Ovary (tissue), 9 donors: ENCODE data around the gene FRY. TPM values are rescaled to one million over a fixed set of nuclear protein-coding genes. Genes with fewer than 3 reads are reported as not detected.

Experiments
- DNase-seq, 5 donors: peaks; one replicate each; pipeline ENCODE4 v3.0.0-alpha.2; 2019 to 2020
- H3K27ac ChIP-seq, 2 donors: fragments of 200-600 bp; one replicate each; pipeline versions ENCODE4 v1.5.1 to v1.8.0; 2019 to 2022
- H3K27me3 ChIP-seq: fragments of 200-600 bp; one replicate; pipeline ENCODE4 v1.8.0; 2022
- H3K36me3 ChIP-seq: fragments of 200-600 bp; sonication (generic); one replicate; pipeline ENCODE4 v1.5.1; 2019
- H3K4me1 ChIP-seq: one replicate; pipeline ENCODE4 v1.8.1; 2013; ENCODE audit warnings: mild to moderate bottlenecking, moderate library complexity; ENCODE audit not compliant: insufficient read depth
- H3K4me3 ChIP-seq: fragments of 200-600 bp; sonication (generic); one replicate; pipeline ENCODE4 v1.5.1; 2017
- H3K9me3 ChIP-seq, 2 donors: fragments of 200-600 bp in 1 of 2; sonication (generic) in 1 of 2; one replicate each; pipeline versions ENCODE4 v1.5.1 to v1.8.1; 2013 to 2019; ENCODE audit warnings: mild to moderate bottlenecking in 1 of 2, moderate library complexity in 1 of 2
- EP300 ChIP-seq: sonication (generic); formaldehyde crosslinking; IDR thresholded peaks from one replicate; pipeline ENCODE4 v1.6.1; 2017; ENCODE audit warnings: antibody characterized with exemption
- POLR2A ChIP-seq: fragments of 450-650 bp; IDR thresholded peaks from one replicate; pipeline ENCODE4 v1.6.1; 2017; ENCODE audit warnings: antibody characterized with exemption, mild to moderate bottlenecking, moderate library complexity
- WGBS, 3 donors: extraction: QIAGEN DNeasy Blood & Tissue Kit in 1 of 3; methylation state at CpG; one replicate each; pipeline versions ENCODE4 v1.1.5 to v1.1.7; 2013 to 2017; 5-methylcytosine and 5-hydroxymethylcytosine counted together
- intact Hi-C, 4 donors: fragments of 100-400 bp; cut with DNase I; formaldehyde crosslinking; loops; one replicate each; pipeline versions ENCODE4 v1.11.0 to v1.15.1; 2022 to 2023
- polyA plus RNA-seq, 2 donors: library from polyadenylated mRNA; stranded (reverse); fragments of 200-250 nt in 1 of 2; fragments of 350-450 nt in 1 of 2; fragmentation: Illumina TruSeq in 1 of 2; extraction: RNeasy Lipid Tissue Mini Kit (QIAGEN cat#74804) in 1 of 2; gene quantifications; one replicate each; pipeline ENCODE4 v1.2.3, GENCODE V29; 2013 to 2014
- total RNA-seq, 7 donors: library from RNA; depleted of rRNA in 2 of 7; stranded (reverse); fragments of >200 nt in 2 of 7; fragmentation: NEBNext Ultra II Directional in 3 of 7; extraction: Animal tissue kit (Norgen Biotek cat#: 25700) in 3 of 7; gene quantifications; one replicate each; pipeline versions ENCODE4 v1.1.0 to v1.2.4, GENCODE V29; 2016 to 2023
- TF ChIP-seq, protein P1 (sequence below), 3 donors: fragments of 450-650 bp in 2 of 3; fragments of 200-600 bp in 1 of 3; IDR thresholded peaks; one replicate each; pipeline versions ENCODE4 v1.5.1 to v1.8.0; 2016 to 2022; ENCODE audit warnings: antibody characterized with exemption in 3 of 3, mild to moderate bottlenecking in 1 of 3
- donor health status: DM: no; HTN: no; CAD: no; lungs with moderate emphysema.
- donor health status: DM: no; HTN: no; CAD: no.
- donor health status: Bipolar disorder and iron deficiency.
- donor health status: DM: yes; HTN: yes; CAD: no.
- donor health status: DM: no; HTN: no; CAD: no.
- donor health status: DM: yes; HTN: yes; CAD: no.

The FRY gene
- total and polyA plus RNA-seq, 9 donors, result 11.6 to 36.7 (median 19.4) TPM

- H3K27me3 ChIP-seq, result no peaks in the 10 kb centered on the region
- H3K9me3 ChIP-seq, result no peaks in the 10 kb centered on the region
- TF ChIP-seq, protein P1, sequence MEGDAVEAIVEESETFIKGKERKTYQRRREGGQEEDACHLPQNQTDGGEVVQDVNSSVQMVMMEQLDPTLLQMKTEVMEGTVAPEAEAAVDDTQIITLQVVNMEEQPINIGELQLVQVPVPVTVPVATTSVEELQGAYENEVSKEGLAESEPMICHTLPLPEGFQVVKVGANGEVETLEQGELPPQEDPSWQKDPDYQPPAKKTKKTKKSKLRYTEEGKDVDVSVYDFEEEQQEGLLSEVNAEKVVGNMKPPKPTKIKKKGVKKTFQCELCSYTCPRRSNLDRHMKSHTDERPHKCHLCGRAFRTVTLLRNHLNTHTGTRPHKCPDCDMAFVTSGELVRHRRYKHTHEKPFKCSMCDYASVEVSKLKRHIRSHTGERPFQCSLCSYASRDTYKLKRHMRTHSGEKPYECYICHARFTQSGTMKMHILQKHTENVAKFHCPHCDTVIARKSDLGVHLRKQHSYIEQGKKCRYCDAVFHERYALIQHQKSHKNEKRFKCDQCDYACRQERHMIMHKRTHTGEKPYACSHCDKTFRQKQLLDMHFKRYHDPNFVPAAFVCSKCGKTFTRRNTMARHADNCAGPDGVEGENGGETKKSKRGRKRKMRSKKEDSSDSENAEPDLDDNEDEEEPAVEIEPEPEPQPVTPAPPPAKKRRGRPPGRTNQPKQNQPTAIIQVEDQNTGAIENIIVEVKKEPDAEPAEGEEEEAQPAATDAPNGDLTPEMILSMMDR (IDR thresholded peaks at IDR 0.05), result no peak
- no peak overlapping the region for H3K27ac ChIP-seq
- 53 to 80% (median 78%) methylated on average over 2 of the region's 2 CpGs for WGBS, 3 donors
- no peak for DNase-seq
- intact Hi-C loops, result no loop called here
- no peaks in the 10 kb centered on the region for H3K36me3 ChIP-seq
- no peak overlapping the region for H3K4me3 ChIP-seq
- H3K4me1 ChIP-seq, result no peaks in the 10 kb centered on the region
Measured at GRCh38 chr13:32115066-32115465, 83.5 kb downstream of the FRY start.

DNA sequence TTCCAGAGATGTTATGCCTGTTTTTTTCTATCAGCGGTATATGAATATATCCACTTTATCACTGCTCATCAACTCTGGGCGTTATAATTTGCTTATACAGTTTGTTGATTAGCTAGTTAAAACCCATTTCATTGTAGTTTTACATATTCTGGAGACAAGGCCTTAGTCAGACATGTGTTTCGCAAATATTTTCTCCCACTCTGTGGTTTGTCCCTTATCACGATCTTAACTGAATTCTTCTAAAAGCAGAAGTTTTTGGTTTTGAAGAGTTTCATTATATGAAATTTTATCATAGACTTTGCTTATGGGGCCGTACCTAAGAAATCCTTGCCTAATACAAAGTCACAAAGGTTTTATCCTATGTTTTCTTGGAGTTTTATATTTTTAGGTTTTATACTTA, 84.6 kb downstream of the FRY start:
- Histone ChIP-seq H3K4me1 (no peaks in the 10 kb centered on the region), H3K27ac (no peak overlapping the region)

GRCh38 chr13:32117001-32117400, 85.4 kb downstream of the FRY start:
- no peaks in the 10 kb centered on the region for H3K9me3 ChIP-seq
- H3K4me1 ChIP-seq, result no peaks in the 10 kb centered on the region
- no peak overlapping the region for H3K4me3 ChIP-seq
- no peak for DNase-seq
- intact Hi-C loops, result no loop called here
- TF ChIP-seq EP300 (no peak), POLR2A (no peak)
- TF ChIP-seq, protein P1 (IDR thresholded peaks at IDR 0.05), result no peak
- WGBS, 3 donors, result 85 to 93% (median 91%) methylated on average over 3 of the region's 3 CpGs
- no peaks in the 10 kb centered on the region for H3K27me3 ChIP-seq
- H3K27ac ChIP-seq, result no peak overlapping the region
- no peaks in the 10 kb centered on the region for H3K36me3 ChIP-seq

More for the DNA sequence above, 84.6 kb downstream of the FRY start:
- no peaks in the 10 kb centered on the region for H3K9me3 ChIP-seq
- H3K4me3 ChIP-seq, result no peak overlapping the region
- H3K27me3 ChIP-seq, result no peaks in the 10 kb centered on the region
- WGBS, 3 donors, result 70 to 84% (median 81%) methylated on average over 5 of the region's 5 CpGs
- TF ChIP-seq EP300 (no peak), POLR2A (no peak)
- TF ChIP-seq, protein P1 (IDR thresholded peaks at IDR 0.05), result no peak
- H3K36me3 ChIP-seq, result no peaks in the 10 kb centered on the region
- intact Hi-C loops, result no loop called here
- no peak for DNase-seq

GRCh38 chr13:32117701-32118100, 86.1 kb downstream of the FRY start:
- Histone ChIP-seq H3K36me3 (no peaks in the 10 kb centered on the region), H3K4me1 (no peaks in the 10 kb centered on the region), H3K27ac (no peak overlapping the region), H3K9me3 (no peaks in the 10 kb centered on the region), H3K27me3 (no peaks in the 10 kb centered on the region), H3K4me3 (no peak overlapping the region)
- WGBS, 3 donors, result 76 to 83% (median 79%) methylated on average over 6 of the region's 6 CpGs
- no peak for DNase-seq
- intact Hi-C loops, result no loop called here
- no peak for TF ChIP-seq POLR2A
- TF ChIP-seq EP300, result no peak
- TF ChIP-seq, protein P1 (IDR thresholded peaks at IDR 0.05), result no peak

GRCh38 chr13:32121316-32121715, 89.7 kb downstream of the FRY start:
- WGBS, 3 donors, result 72 to 95% (median 93%) methylated on average over 3 of the region's 3 CpGs
- Histone ChIP-seq H3K4me1 (no peaks in the 10 kb centered on the region), H3K27ac (no peak overlapping the region), H3K27me3 (no peaks in the 10 kb centered on the region), H3K9me3 (no peaks in the 10 kb centered on the region), H3K4me3 (no peak overlapping the region), H3K36me3 (no peaks in the 10 kb centered on the region)
- TF ChIP-seq POLR2A (no peak), EP300 (no peak)
- TF ChIP-seq, protein P1 (IDR thresholded peaks at IDR 0.05), result no peak
- DNase-seq, result no peak
- intact Hi-C loops, result no loop called here
